Measurements from ENCODE around the gene PRR12.

- TF ChIP-seq CTCF (IDR thresholded peaks at IDR 0.05): no peak
- TF ChIP-seq POLR2A (IDR thresholded peaks at IDR 0.05): no peak
These were observed 1.5 kb upstream of the PRR12 start for GRCh38 chr19:49589502-49589905.
